ENCODE data around the gene NARF.
"Not testable (repeated sequence)": the region's sequence is repeated elsewhere in the genome, so short reads cannot be mapped to it uniquely, and the experiment has no call there.

Gene NARF

DNA sequence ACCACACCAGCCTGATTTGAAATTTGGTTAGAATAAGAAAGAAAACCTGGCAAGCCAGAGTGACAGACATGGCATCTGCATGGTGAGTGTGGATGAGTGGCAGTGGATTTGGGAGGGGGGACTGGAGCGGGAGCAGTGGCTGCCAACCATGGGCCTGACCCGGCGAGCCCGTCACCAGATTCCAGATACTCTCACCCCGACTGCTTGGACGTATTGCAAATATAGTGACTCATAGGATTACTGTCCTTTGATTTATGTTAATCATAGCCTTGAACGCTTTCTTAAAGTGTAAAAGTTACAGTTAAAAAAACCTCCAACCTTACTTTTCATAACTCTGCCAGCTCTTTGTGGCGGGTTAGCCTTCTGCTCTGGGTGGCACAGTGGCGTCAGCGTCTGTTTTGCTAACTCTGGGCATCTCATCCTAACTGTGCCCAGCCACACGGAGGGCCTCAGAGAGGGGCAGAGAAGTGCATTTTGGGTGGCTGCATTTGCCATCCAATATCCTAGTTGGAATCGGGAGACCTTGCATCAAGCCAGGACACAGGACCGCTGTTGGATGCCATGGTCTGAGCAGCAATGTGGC is 34.2 kb downstream of the NARF start:
- H3K4me3 ChIP-seq (ENCODE audit: low read length) = no peak overlapping the region
- DNase-seq (ENCODE audit: low read depth, low spot score) = no peak

DNA sequence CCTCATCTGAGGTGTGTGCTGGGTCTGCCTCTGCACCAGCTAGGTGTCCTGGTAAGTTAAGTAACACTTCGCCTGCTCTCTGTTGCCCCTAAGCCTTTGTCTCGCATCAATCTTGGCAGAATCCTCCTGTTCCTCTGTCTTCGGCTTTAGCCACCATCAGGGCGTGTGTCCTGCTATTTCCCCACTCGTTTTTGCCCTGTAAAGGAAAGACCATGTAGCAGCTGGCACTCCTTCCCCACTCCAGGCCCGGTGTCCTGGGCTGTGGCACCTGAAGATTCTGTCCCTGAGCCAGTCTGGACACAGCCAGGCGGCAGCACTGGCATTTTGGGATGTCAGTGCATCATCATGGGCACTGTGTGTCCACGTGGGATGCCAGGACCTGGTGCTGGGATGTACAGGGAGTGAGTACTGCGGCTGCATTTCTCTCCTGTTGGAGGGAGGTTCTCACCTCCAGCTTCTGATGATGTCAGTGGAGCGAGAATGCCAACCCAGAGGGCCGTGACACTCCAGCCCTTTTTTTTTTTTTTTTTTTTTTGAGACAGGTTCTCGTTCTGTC is 34.8 kb downstream of the NARF start:
- no peak overlapping the region for H3K4me3 ChIP-seq (ENCODE audit: low read length)
- no peak for DNase-seq (ENCODE audit: low read depth, low spot score)

DNA sequence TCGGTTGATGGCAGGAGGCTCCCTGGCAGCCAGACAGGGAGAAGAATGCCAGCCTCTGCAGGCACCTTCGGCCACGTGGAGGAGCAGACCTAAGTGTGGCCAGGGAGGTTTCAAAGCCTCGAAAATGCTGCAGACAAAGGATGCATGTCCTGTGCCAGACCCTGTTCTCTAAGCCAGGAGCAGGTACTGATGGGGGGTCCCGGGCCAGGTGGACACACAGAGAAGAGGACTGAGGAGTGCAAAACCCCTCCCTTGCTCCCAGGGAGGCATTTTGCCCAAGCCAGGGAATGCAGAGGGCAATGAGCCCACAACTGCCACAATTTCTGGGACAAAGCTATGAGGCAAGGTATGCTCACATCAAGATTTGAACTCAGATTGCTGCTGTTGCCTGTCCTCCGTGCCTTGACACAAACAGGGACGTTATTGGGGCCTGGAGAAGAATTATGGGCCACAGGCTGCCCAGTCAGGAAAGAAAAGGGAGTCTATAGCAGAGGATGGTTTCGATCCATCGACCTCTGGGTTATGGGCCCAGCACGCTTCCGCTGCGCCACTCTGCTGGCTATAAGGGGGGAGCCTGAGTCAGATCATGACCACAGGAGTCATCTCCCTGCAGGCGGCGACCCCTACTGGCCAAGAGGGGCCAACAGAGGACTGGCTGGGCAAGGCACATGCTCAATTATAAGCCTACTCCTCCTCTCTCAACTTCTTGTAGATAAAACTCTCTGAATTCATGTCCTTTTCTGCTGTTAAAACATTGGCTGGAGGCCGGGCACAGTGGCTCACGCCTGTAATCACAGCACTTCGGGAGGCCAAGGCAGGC is 35.9 kb downstream of the NARF start:
- peak; percentile 90 for DNase-seq (ENCODE audit: low read depth, low spot score)
- H3K4me3 ChIP-seq (ENCODE audit: low read length) = no peak overlapping the region

DNA sequence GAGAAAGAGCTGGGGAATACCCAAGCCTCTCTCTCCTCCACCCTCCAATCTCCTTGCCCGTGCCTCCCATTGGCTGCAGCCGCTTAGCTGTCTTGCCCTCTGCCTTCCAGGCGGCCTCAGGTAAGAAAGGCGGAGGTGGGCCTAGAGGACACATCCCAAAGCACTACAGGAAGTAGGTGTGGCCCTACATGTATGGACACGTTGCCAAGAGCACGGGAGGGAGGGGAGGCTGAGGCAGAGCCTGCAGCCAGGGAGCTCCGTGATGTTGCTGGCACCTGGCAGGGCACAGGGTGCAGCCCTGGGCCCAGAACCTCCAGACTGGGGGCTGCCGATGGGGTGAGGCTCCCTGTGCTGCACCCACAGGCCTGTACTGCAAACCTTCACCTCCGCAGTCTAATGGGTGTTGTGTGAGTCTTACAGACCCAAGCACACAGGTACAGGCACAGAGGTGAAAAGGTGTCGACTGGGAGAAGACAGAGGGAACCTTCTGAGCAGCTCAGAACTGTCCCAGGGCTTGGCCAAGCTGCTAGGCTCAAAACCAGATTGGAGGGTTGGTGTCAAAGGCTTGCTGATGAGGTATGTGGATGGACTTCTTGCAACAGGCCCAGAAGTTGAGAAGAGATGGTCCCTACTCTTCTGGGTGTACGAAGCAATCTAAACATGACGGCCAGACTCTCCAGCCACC is 37.4 kb downstream of the NARF start:
- no peak for DNase-seq (ENCODE audit: low read depth, low spot score)
- H3K4me3 ChIP-seq (ENCODE audit: low read length) = peak overlapping the region; percentile 65

DNA sequence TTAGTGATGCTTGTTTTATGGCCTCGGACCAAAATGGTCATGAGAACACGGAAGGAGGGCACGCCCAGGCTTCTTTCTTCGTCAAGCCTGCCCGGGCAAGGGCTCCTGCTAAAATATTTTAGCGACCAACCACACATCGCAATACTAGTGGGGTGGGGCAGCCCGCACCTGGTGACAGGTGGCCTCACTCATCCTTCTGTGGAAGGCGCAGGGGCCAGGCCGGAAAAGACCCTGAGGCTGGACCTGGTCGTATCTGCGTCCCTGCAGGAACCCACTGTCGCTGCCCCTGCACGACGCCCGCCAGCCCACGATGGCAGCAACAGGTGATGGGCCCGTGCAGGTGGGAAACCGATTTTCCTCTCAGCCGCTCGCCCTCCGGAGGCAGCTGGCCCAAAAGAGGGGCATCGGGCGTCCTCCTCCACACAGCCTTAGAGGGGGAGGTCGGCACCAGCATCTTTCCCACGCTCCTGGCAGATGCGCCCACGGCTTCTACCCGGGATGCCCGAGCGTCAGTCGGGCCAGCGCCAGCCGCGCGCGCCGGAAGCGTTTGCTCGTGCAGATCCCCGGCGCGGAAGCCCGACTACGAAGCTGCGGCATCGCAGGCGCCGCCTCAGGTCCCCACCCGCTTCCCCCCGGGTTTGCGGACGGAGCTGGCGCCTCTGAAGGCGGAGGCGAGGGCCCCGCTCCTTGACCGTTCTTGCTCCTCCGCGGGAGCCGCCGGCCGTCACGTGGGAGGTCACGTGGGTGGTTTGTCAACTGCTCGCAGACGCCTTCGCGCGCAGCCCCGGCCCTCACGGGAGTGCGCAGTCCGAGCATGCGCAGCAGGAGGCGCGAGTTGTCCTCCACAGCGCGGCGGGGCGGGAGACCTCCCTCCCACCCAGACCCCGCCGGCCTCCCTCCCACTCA is 38.2 kb downstream of the NARF start:
- H3K4me3 ChIP-seq (ENCODE audit: low read length) = peak overlapping the region; percentile 65
- peak; percentile 87 for DNase-seq (ENCODE audit: low read depth, low spot score)

DNA sequence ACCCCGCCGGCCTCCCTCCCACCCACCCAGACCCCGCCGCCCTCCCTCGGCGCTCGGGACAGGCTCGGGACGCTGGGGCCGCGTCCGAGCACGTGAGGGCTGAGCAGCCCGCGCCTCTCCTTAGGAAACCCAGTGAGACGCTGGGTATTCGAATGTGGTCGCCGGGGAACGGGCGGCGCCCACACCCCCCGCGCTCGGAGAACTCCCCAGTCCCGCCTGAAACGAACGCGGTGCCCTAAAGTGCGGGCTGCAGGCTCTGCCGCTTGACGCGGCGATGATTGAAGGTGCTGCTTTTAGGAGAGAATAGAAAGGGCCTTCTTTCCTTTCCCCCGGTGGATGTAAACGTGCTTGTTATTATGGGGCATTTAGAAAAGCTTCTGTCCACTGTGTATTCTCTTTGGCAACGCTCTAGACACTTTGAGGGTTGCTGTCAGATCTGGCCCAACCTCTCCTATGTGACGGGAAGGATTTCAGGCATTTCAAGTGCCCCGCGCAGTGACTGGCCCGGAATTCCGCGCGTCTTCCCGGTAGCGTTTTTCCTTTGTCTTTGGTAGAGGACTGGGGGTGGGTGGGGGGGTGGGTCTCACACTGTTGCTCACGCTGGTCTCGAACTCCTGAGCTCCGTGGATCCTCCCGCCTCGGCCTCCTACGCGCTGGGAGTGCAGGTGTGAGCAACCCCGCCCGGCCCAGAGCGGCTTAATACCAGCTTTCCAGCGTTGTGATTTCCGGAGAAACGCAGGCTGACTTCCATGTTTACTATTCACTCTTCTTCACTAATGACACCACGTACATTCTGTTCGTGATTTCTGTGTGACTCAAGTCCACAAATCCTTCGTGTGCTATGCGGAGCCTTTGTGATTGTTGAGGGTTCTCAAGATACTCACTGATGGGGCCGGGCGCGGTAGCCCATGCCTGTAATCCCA is 39.2 kb downstream of the NARF start:
- peak overlapping the region; percentile 60 for H3K4me3 ChIP-seq (ENCODE audit: low read length)
- DNase-seq (ENCODE audit: low read depth, low spot score) = no peak

DNA sequence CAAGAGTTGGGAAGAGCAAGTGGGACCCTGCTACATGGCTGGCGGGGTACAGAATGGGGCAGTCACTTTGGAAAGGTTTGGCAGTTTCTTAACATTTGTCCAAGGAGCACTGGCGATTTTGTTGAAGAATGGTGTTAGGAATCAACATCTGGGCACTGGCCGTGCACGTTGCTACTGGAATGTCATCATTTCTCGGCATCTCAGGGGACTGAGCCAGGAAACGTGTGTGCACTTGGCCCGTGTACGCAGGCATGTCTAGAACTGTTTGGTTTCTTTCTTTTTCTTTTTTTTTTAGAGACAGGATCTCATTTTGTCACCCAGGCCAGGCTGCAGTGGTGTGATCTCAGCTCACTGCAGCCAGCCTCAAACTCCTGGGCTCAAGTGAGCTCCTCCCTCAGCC is 43.7 kb downstream of the NARF start:
- no peak overlapping the region for H3K4me3 ChIP-seq (ENCODE audit: low read length)
- no peak for DNase-seq (ENCODE audit: low read depth, low spot score)

DNA sequence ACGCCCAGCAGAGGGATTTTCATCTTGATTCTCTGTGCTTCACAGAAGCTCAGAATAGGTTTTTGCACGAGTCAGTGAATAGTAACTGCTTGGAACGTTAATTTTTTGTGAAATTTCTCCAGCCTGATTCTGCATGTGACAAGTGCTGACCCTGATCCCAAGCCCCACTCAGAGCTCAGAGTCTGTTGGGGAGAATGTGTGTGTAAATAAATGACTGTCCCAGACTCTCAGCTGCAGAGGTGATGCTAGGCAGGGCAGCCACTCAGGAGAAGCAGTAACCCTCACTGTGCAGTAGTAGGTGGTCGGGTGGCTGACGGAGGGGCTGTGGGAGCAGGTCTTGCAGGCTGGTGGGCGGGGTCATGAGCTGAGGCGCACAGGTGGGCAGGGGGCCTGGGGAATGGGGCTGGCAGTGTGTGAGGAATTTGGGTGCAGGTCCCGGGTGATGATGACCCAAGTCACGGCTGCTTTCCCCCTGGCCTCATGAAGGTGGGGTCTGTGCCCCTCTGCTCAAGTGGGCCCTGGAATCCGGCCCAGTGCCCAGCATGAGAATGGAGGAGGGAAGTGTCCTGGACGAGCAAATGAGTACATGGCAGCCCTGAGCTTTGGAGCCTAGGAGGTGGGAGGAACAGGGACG is 44.7 kb downstream of the NARF start:
- no peak overlapping the region for H3K4me3 ChIP-seq (ENCODE audit: low read length)
- DNase-seq (ENCODE audit: low read depth, low spot score) = no peak

DNA sequence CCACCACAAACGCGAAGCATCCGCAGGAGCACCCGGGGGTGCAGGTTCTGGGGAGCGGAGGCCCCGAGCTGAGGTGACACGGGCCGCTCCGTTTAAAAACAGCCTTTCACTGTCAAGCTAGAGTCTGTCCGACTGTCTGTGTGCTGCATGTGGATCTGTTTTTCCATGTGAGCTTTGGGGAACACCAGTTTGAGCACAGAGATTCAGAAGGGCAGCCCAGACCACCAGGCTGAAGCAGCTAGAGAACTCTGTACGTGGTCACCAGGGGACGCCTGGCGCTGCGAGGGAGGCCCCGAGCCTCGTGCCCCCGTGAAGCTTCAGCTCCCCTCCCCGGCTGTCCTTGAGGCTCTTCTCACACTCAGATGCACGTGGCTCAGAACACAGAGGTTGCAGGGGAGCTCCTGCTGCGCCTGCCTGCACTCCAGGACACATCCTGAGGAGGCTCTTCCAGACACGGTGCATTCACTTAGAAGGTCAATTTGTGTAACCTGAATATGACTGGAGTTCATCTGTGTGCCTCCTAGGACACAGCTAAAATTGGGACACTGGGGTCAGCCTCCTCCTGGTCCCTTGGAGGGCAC is 45.3 kb downstream of the NARF start:
- no peak overlapping the region for H3K4me3 ChIP-seq (ENCODE audit: low read length)
- no peak for DNase-seq (ENCODE audit: low read depth, low spot score)

DNA sequence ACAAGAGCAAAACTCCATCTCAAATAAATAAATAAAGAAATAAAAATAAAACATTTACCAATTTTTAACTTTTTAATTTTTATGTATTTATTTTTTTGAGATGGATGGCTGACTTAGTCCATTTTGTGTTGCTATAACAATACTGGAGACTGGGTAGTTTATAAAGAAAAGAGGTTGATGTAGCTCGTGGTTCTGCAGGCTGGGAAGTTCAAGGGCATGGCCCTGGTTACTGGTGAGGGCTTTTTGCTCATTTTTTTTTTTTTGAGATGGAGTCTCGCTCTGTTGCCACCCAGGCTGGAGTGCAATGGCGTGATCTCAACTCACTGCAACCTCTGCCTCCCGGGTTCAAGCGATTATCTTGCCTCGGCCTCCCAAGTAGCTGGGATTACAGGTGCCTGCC is 46.8 kb downstream of the NARF start:
- no peak for DNase-seq (ENCODE audit: low read depth, low spot score)
- H3K4me3 ChIP-seq (ENCODE audit: low read length) = no peak overlapping the region

DNA sequence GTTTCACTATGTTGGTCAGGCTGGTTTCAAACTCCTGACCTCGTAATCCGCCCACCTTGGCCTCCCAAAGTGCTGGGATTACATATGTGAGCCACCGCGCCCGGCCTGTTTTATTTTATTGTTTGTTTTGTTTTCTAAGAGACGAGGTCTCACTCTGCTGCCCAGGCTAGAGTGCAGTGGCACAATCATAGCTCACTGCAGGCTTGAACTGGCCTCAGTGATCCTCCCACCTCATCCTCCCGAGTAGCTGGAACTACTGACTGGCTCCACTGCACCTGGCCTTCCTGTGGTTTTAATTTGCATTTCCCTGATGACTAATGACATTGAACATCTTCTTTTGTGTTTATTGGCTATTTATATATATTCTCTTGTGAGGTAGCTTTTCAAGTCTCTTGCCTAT is 47.9 kb downstream of the NARF start:
- DNase-seq (ENCODE audit: low read depth, low spot score); H3K4me3 ChIP-seq (ENCODE audit: low read length): not testable (repeated sequence)

DNA sequence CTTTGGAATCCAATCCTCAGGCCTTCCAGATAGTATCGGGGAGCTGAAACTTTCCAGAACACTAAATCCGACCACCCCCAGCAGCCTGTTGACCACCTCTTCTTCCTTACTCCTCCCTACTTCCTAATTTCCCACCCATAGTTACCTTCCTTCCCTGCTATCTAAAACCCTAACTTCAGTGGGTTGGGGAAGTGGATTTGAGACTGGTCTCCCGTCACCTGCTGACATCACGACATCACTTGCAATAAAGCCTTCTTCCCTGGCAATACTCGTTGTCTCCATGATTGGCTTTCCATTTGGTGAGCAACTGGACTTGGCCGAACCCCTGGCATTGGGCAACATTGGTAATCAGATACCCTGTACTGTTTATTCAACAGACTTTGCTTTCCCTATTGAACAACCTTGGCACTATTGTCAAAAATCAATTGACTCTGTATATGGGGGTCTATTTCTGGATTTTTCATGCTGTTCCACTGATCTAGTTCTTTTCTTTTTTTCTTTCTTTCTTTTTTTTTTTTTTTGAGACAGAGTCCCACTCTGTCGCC is 49.2 kb downstream of the NARF start:
- no peak for DNase-seq (ENCODE audit: low read depth, low spot score)
- H3K4me3 ChIP-seq (ENCODE audit: low read length) = no peak overlapping the region

DNA sequence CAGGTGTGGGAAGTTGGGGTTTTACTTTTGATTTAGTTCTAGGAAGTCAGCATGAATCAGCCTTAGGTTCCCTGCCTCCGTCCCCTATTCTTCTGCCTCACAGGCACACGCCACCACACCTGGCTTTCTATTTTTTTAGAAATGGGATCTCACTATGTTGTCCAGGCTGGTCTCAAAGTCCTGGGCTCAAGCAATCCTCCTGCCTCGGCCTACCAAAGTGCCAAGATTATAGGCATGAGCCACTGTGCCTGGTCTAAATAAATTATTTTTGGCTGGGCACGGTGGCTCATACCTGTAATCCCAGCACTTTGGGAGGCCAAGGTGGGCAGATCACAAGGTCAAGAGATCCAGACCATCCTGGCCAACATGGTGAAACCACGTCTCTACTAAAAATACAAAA is 53.1 kb downstream of the NARF start:
- DNase-seq (ENCODE audit: low read depth, low spot score); H3K4me3 ChIP-seq (ENCODE audit: low read length): not testable (repeated sequence)

DNA sequence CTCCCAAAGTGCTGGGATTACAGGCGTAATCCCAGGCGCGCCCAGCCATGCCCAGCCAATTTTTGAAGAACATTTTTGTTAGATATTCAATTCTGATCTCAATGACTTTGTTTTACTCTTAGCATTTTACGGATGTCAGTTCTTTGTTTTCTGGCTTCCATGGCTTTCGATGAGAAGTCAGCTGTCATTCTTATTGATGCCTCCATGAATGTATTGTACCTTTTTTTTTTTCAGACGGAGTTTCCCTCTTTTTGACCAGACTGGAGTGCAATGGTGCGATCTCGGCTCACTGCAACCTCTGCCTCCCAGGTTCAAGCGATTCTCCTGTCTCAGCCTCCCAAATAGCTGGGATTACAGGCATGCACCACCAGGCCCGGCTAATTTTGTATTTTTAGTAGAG is 55.3 kb downstream of the NARF start:
- not testable (repeated sequence) for DNase-seq (ENCODE audit: low read depth, low spot score); H3K4me3 ChIP-seq (ENCODE audit: low read length)

DNA sequence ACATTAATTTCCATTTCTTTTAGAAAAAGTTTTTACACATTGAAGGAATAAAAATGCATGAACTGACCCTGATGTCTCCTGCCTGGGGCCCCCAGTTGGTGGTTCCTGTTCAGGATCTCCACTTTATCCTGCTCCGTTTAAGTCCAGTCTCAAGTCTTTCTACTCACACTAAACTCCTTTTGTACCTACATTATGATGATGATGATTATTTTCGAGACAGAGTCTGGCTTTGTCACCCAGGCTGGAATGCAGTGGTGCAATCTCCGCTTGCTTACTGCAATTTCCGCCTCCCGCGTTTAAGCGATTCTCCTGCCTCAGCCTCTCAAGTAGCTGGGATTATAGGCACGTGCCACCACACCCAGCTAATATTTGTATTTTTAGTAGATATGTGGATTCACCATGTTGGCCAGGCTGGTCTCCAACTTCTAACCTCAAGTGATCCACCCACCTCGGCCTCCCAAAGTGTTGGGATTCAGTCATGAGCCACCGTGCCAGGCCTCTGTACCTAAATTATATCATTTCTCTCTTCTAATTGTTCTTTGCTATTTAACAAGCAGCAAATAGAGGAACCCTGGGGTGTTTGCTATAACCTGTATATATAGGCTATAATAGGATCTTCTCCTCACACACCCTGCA is 58.8 kb downstream of the NARF start:
- DNase-seq (ENCODE audit: low read depth, low spot score) = no peak
- no peak overlapping the region for H3K4me3 ChIP-seq (ENCODE audit: low read length)
